Neuronal stem cell (in vitro differentiated cells): ENCODE measurements around the gene FRYL.

Source experiments
- DNase-seq: peaks from one replicate; pipeline ENCODE4 v3.0.0-alpha.2; 2013; ENCODE audit warnings: low spot score
- H2AFZ ChIP-seq: one replicate; pipeline ENCODE4 v1.6.1; 2013; ENCODE audit warnings: mild to moderate bottlenecking, low read length, inconsistent platforms
- H2AK5ac ChIP-seq: 2 replicates; pipeline ENCODE4 v1.6.1; 2013; ENCODE audit warnings: low read depth, mild to moderate bottlenecking, inconsistent platforms, low read length, moderate library complexity, mixed read lengths
- H2BK120ac ChIP-seq: 2 replicates; pipeline ENCODE4 v1.6.1; 2013; ENCODE audit warnings: low read depth, mild to moderate bottlenecking, inconsistent platforms, low read length, moderate library complexity, mixed read lengths
- H2BK12ac ChIP-seq: one replicate; pipeline ENCODE4 v1.6.1; 2013; ENCODE audit warnings: low read length, inconsistent platforms
- H2BK15ac ChIP-seq: 2 replicates; pipeline ENCODE4 v1.6.1; 2013; ENCODE audit warnings: mild to moderate bottlenecking, low read length, inconsistent platforms, mixed read lengths
- H2BK5ac ChIP-seq: one replicate; pipeline ENCODE4 v1.6.1; 2013; ENCODE audit warnings: inconsistent platforms, mild to moderate bottlenecking, low read length, moderate library complexity
- H3K14ac ChIP-seq: one replicate; pipeline ENCODE4 v1.6.1; 2013; ENCODE audit warnings: low read length, inconsistent platforms
- H3K18ac ChIP-seq: 2 replicates; pipeline ENCODE4 v1.6.1; 2013; ENCODE audit warnings: low read length, inconsistent platforms
- H3K23ac ChIP-seq: 2 replicates; pipeline ENCODE4 v1.6.1; 2013; ENCODE audit warnings: low read depth, mild to moderate bottlenecking, mixed read lengths, low read length, inconsistent platforms; ENCODE audit not compliant: poor library complexity
- H3K27ac ChIP-seq: replicated peaks from 3 replicates; pipeline ENCODE4 v1.5.1; 2013; ENCODE audit warnings: low read length, inconsistent platforms
- H3K27me3 ChIP-seq, 3 experiments: 2 replicates each; pipeline ENCODE4 v1.6.1; 2013; ENCODE audit warnings: low read length in 3 of 3, mild to moderate bottlenecking in 2 of 3, inconsistent platforms in 1 of 3, low read depth in 1 of 3, mixed read lengths in 1 of 3, moderate library complexity in 1 of 3; ENCODE audit not compliant: control insufficient read depth in 3 of 3, insufficient read depth in 3 of 3
- H3K36me3 ChIP-seq, 2 donors: replicated peaks in 1 of 2; 2 replicates each; pipeline ENCODE4 v1.6.1; 2013; ENCODE audit warnings: low read length in 2 of 2; ENCODE audit not compliant: control insufficient read depth in 2 of 2, insufficient read depth in 2 of 2
- H3K4ac ChIP-seq: 2 replicates; pipeline ENCODE4 v1.6.1; 2013; ENCODE audit warnings: inconsistent platforms, mild to moderate bottlenecking, low read length, moderate library complexity
- H3K4me1 ChIP-seq, 2 donors: 1 replicate in 1 of 2; 2 replicates in 1 of 2; pipeline ENCODE4 v1.6.1; 2013; ENCODE audit warnings: low read length in 2 of 2, low read depth in 1 of 2; ENCODE audit not compliant: control insufficient read depth in 2 of 2, insufficient read depth in 1 of 2
- H3K4me2 ChIP-seq: one replicate; pipeline ENCODE4 v1.6.1; 2013; ENCODE audit warnings: mild to moderate bottlenecking, low read length, inconsistent platforms; ENCODE audit not compliant: insufficient read depth, poor library complexity, severe bottlenecking
- H3K4me3 ChIP-seq, 2 donors: 2 replicates each; pipeline ENCODE4 v1.5.1; 2013; ENCODE audit warnings: low read length in 2 of 2, mild to moderate bottlenecking in 2 of 2, inconsistent platforms in 1 of 2, moderate library complexity in 1 of 2
- H3K79me1 ChIP-seq: one replicate; pipeline ENCODE4 v1.6.1; 2013; ENCODE audit warnings: low read depth, mild to moderate bottlenecking, inconsistent platforms, low read length, moderate library complexity
- H3K9ac ChIP-seq: one replicate; pipeline ENCODE4 v1.6.1; 2013; ENCODE audit warnings: mild to moderate bottlenecking, low read depth, low read length, inconsistent platforms; ENCODE audit not compliant: poor library complexity
- H3K9me3 ChIP-seq, 2 donors: replicated peaks in 1 of 2; 2 replicates each; pipeline versions ENCODE3 to v1.6.1; 2013; ENCODE audit warnings: low read length in 2 of 2, mild to moderate bottlenecking in 2 of 2, inconsistent platforms in 1 of 2, low read depth in 1 of 2, mixed read lengths in 1 of 2, moderate library complexity in 1 of 2; ENCODE audit not compliant: control insufficient read depth in 2 of 2, insufficient read depth in 1 of 2
- H4K8ac ChIP-seq: one replicate; pipeline ENCODE4 v1.6.1; 2013; ENCODE audit warnings: low read depth, mild to moderate bottlenecking, inconsistent platforms, low read length, moderate library complexity
- H4K91ac ChIP-seq: one replicate; pipeline ENCODE4 v1.6.1; 2013; ENCODE audit warnings: low read length, low read depth, mild to moderate bottlenecking, inconsistent platforms; ENCODE audit not compliant: poor library complexity
- WGBS, 2 donors: extraction: QIAGEN DNeasy Blood & Tissue Kit; methylation state at CpG; one replicate each; pipeline ENCODE4 v1.1.7; 2013; ENCODE audit warnings: missing lambda C conversion rate in 2 of 2, mixed read lengths in 1 of 2; ENCODE audit not compliant: insufficient read length in 2 of 2, insufficient replicate concordance in 1 of 2; ENCODE audit errors: extremely low coverage in 2 of 2; 5-methylcytosine and 5-hydroxymethylcytosine counted together

The FRYL gene

DNA sequence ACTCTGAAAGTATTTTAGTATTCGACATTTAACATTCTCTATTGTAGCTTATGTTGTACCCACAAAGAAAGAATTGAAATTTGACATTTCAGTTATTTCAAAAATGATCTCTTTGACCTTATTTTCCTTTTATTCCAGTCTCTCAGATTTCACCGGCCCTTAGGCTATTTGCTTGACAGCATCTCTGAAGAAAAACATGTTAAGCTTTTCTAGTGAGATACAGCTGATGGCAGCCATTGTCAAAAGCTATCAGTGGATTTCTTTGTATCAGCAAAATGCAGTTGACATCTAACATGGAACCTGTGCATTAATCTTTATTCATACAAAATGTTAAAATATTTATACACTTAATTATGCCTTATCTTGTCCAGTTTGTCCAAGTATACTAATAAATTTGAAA, 273.4 kb downstream of the FRYL start:
- Histone ChIP-seq H2BK12ac (no peak overlapping the region), H3K9me3 (no peaks in the 10 kb centered on the region), H3K9ac (no peak overlapping the region), H3K4ac (no peak overlapping the region), H2BK120ac (no peak overlapping the region), H4K8ac (no peak overlapping the region), H2AK5ac (no peak overlapping the region), H3K4me1 (no peaks in the 10 kb centered on the region), H3K4me3 (no peak overlapping the region), H3K27me3 (no peaks in the 10 kb centered on the region), H3K18ac (no peak overlapping the region), H3K79me1 (no peaks in the 10 kb centered on the region), H2BK15ac (no peak overlapping the region), H3K27ac (no peak overlapping the region), H3K23ac (no peak overlapping the region), H3K14ac (no peak overlapping the region), H2BK5ac (no peak overlapping the region), H2AFZ (no peak overlapping the region), H3K36me3 (peaks cover 10 to 95% of the 10 kb centered on the region in 2 donors), H3K4me2 (no peak overlapping the region), H4K91ac (no peak overlapping the region)
- no peak for DNase-seq
- WGBS, 2 donors = no CpG with 5 or more reads among the region's 2 CpGs

DNA sequence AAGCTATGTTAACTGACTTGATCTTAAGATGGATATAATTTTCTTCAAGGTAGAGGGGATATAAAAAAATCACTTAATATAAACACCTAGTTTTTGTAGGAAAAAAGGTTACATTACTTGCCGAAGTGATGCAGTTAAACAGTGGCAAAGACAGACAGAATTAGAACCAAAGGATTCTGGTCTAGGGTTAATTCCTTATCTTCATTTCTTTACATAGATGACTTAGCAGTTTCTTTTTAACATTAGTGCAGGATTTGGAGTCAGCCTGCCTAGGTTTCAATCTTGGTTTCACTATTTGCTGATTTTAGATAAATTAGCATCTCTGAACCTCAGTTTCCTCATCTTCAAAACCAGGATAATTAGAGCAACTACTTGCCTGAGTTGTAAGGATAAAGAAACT, 275.7 kb downstream of the FRYL start:
- H2BK5ac ChIP-seq = no peak overlapping the region
- H3K18ac ChIP-seq = no peak overlapping the region
- peaks cover 0 to under 1% of the 10 kb centered on the region in 2 donors for H3K4me1 ChIP-seq
- no peak overlapping the region for H3K23ac ChIP-seq
- H2BK12ac ChIP-seq = no peak overlapping the region
- no peak overlapping the region for H2BK15ac ChIP-seq
- H3K36me3 ChIP-seq = peaks cover 3 to 95% of the 10 kb centered on the region in 2 donors
- H2AK5ac ChIP-seq = no peak overlapping the region
- no peaks in the 10 kb centered on the region for H3K79me1 ChIP-seq
- H3K27ac ChIP-seq = no peak overlapping the region
- H2BK120ac ChIP-seq = no peak overlapping the region
- H2AFZ ChIP-seq = no peak overlapping the region
- H3K9ac ChIP-seq = no peak overlapping the region
- no peak overlapping the region for H4K91ac ChIP-seq
- no peaks in the 10 kb centered on the region for H3K27me3 ChIP-seq
- no peak for DNase-seq
- H3K9me3 ChIP-seq = no peaks in the 10 kb centered on the region
- H3K4me2 ChIP-seq = no peak overlapping the region
- H3K4me3 ChIP-seq = no peak overlapping the region
- H3K4ac ChIP-seq = no peak overlapping the region
- H3K14ac ChIP-seq = no peak overlapping the region
- WGBS, 2 donors = no CpG with 5 or more reads among the region's 1 CpG
- no peak overlapping the region for H4K8ac ChIP-seq

DNA sequence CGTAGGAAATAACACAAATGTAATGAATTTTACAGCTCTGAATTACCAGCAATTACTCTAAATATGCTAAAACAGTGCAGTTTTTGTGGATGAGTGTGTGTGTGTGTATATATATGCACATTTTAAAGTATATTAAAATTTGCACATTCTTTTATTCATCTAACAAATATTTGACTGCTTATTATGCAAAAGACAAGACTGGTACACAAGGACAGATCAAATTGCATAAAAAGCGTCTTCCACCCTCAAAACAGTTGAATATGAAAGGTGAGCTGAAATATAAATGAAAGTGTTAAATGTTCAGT, 276.1 kb downstream of the FRYL start:
- no peak overlapping the region for H3K4ac ChIP-seq
- H2AK5ac ChIP-seq = no peak overlapping the region
- H3K4me2 ChIP-seq = no peak overlapping the region
- H4K91ac ChIP-seq = no peak overlapping the region
- no peak overlapping the region for H4K8ac ChIP-seq
- DNase-seq = no peak
- H3K4me3 ChIP-seq = no peak overlapping the region
- H2AFZ ChIP-seq = no peak overlapping the region
- H3K23ac ChIP-seq = no peak overlapping the region
- no peak overlapping the region for H2BK12ac ChIP-seq
- no peak overlapping the region for H3K14ac ChIP-seq
- H2BK120ac ChIP-seq = no peak overlapping the region
- no peaks in the 10 kb centered on the region for H3K27me3 ChIP-seq
- no peaks in the 10 kb centered on the region for H3K9me3 ChIP-seq
- no peak overlapping the region for H3K27ac ChIP-seq
- peaks cover 0 to 2% of the 10 kb centered on the region in 2 donors for H3K4me1 ChIP-seq
- no peak overlapping the region for H2BK5ac ChIP-seq
- no peak overlapping the region for H3K18ac ChIP-seq
- no peak overlapping the region for H3K9ac ChIP-seq
- peaks cover 3 to 95% of the 10 kb centered on the region in 2 donors for H3K36me3 ChIP-seq
- no peak overlapping the region for H2BK15ac ChIP-seq
- no peaks in the 10 kb centered on the region for H3K79me1 ChIP-seq
- WGBS, 2 donors = no CpG with 5 or more reads among the region's 2 CpGs

DNA sequence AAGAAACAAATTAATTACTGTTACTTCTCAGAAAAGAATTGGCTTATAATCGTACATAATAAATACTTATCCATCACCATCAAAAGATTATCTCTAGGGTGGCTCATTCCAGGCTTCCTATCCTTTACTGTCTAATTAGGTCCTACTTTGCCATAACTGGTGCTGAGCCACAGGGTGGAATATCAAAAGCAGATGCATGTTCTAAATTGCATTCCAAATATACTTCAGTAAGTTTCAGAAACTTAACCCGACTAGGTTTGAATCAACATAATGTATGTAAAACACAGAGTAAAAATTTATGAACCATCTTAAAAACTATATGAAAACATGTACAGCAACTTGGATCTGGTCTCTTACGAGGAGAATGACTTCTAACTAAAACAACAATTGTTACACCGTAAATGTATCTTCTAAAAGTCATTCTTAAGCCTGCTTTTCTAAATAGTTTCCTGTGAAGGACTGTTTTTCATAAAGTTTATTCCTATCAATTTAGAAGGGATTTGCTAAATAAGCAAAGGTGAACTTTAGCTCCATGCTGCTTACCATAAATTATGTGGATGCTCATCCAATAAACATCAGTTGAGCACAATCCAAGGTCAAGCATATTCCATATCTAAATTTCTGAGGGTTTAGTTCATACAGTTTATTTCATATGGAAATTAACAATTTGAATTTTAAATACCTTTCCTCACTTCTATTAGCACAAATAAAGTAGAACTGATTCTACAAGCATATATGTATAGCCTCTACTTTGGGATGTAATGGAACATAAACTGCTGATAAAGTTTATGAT, 276.6 kb downstream of the FRYL start:
- no peak overlapping the region for H4K8ac ChIP-seq
- no peak overlapping the region for H2BK12ac ChIP-seq
- H4K91ac ChIP-seq = no peak overlapping the region
- H3K4me3 ChIP-seq = no peak overlapping the region
- no peak overlapping the region for H2AFZ ChIP-seq
- no peak overlapping the region for H3K9ac ChIP-seq
- no peak overlapping the region for H2BK15ac ChIP-seq
- H3K27me3 ChIP-seq = no peaks in the 10 kb centered on the region
- no peak overlapping the region for H3K14ac ChIP-seq
- no peaks in the 10 kb centered on the region for H3K9me3 ChIP-seq
- peaks cover 0 to 95% of the 10 kb centered on the region in 2 donors for H3K36me3 ChIP-seq
- H3K4me1 ChIP-seq = peaks cover 0 to 4% of the 10 kb centered on the region in 2 donors
- WGBS, 2 donors = no CpG with 5 or more reads among the region's 4 CpGs
- H3K4me2 ChIP-seq = no peak overlapping the region
- H3K79me1 ChIP-seq = no peaks in the 10 kb centered on the region
- DNase-seq = no peak
- H2BK5ac ChIP-seq = no peak overlapping the region
- H3K4ac ChIP-seq = no peak overlapping the region
- H2BK120ac ChIP-seq = no peak overlapping the region
- H3K23ac ChIP-seq = no peak overlapping the region
- H2AK5ac ChIP-seq = no peak overlapping the region
- H3K18ac ChIP-seq = no peak overlapping the region
- H3K27ac ChIP-seq = no peak overlapping the region
